Kidney (tissue), 14 donors: ENCODE results near the gene NREP. TPM values are rescaled to one million over a fixed set of nuclear protein-coding genes. Genes with fewer than 3 reads are reported as not detected.

Source experiments
- DNase-seq, 5 donors: peaks; one replicate each; pipeline ENCODE4 v3.0.0-alpha.2; 2013 to 2020
- FAIRE-seq: peaks from 2 replicates; lab custom pipeline; 2012; peaks lifted over from hg19 to GRCh38; lab: Jason Lieb, UNC
- H3K27ac ChIP-seq, 2 donors: one replicate each; pipeline ENCODE4 v1.7.0; 2013; ENCODE audit warnings: low read depth in 2 of 2, low read length in 2 of 2, inconsistent platforms in 1 of 2
- H3K27me3 ChIP-seq: one replicate; pipeline ENCODE4 v1.7.1; 2013; ENCODE audit warnings: low read length, inconsistent platforms; ENCODE audit not compliant: control insufficient read depth, insufficient read depth
- H3K36me3 ChIP-seq, 3 donors: one replicate each; pipeline versions ENCODE4 v1.7.0 to v1.7.1; 2013; ENCODE audit warnings: low read length in 3 of 3, control low read depth in 1 of 3, inconsistent platforms in 1 of 3; ENCODE audit not compliant: insufficient read depth in 3 of 3, control insufficient read depth in 2 of 3
- H3K4me1 ChIP-seq, 3 donors: one replicate each; pipeline versions ENCODE4 v1.7.0 to v1.7.1; 2013; ENCODE audit warnings: low read length in 3 of 3, inconsistent platforms in 1 of 3, low read depth in 1 of 3; ENCODE audit not compliant: control insufficient read depth in 2 of 3, insufficient read depth in 2 of 3
- H3K4me3 ChIP-seq, 3 donors: one replicate each; pipeline versions ENCODE4 v1.7.0 to v1.8.1; 2013; ENCODE audit warnings: low read length in 3 of 3, control low read depth in 1 of 3, inconsistent platforms in 1 of 3
- H3K9ac ChIP-seq, 3 donors: one replicate each; pipeline versions ENCODE4 v1.7.0 to v1.7.1; 2013; ENCODE audit warnings: low read length in 3 of 3, control low read depth in 1 of 3, inconsistent platforms in 1 of 3
- H3K9me3 ChIP-seq, 3 donors: one replicate each; pipeline versions ENCODE4 v1.7.0 to v1.7.1; 2013; ENCODE audit warnings: low read length in 3 of 3, control low read depth in 1 of 3, inconsistent platforms in 1 of 3; ENCODE audit not compliant: control insufficient read depth in 2 of 3, insufficient read depth in 1 of 3
- intact Hi-C: fragments of 100-400 bp; cut with DNase I; formaldehyde crosslinking; loops from one replicate; pipeline ENCODE4 v1.11.1; 2022
- polyA plus RNA-seq: library from polyadenylated mRNA; stranded (reverse); fragments of 350-450 nt; fragmentation: Illumina TruSeq; extraction: RNeasy Lipid Tissue Mini Kit (QIAGEN cat#74804); gene quantifications from one replicate; pipeline ENCODE4 v1.2.3, GENCODE V29; 2014; ENCODE audit warnings: low read depth, low replicate concordance; ENCODE audit not compliant: insufficient read depth
- total RNA-seq: library from RNA; stranded (reverse); fragmentation: NEBNext Ultra II Directional; extraction: Animal tissue kit (Norgen Biotek cat#: 25700); gene quantifications from one replicate; pipeline ENCODE4 v1.2.1, GENCODE V29; 2021
- TF ChIP-seq, protein P1 (sequence below): IDR thresholded peaks from 3 replicates; pipeline ENCODE4 v1.5.1; 2012; ENCODE audit warnings: mild to moderate bottlenecking, moderate library complexity, borderline replicate concordance; ENCODE audit not compliant: insufficient read depth; ENCODE audit errors: extremely low read depth
- donor health status: control.
- donor health status: control.
- donor health status: control.
- donor health status: control.
- donor health status: control.
- donor health status: DM: yes; HTN: yes; CAD: no.
- donor health status: Normal renal cell carcinoma (clear cell type).

Gene NREP
- total and polyA plus RNA-seq, 2 donors from 2014 or later: 20.9 to 37.0 TPM

GRCh38 chr5:111694133-111694532 is 62.9 kb downstream of the NREP start:
- no peaks in the 10 kb centered on the region for H3K9me3 ChIP-seq
- intact Hi-C loops: no loop called here
- H3K4me1 ChIP-seq: peaks cover 0 to 7% (median 5%) of the 10 kb centered on the region in 3 donors
- no peak for DNase-seq
- H3K4me3 ChIP-seq: no peak overlapping the region
- no peak overlapping the region for H3K9ac ChIP-seq
- FAIRE-seq: peak; percentile 11
- H3K36me3 ChIP-seq: no peaks in the 10 kb centered on the region
- H3K27me3 ChIP-seq: no peaks in the 10 kb centered on the region
- H3K27ac ChIP-seq: no peak overlapping the region
- TF ChIP-seq, protein P1, sequence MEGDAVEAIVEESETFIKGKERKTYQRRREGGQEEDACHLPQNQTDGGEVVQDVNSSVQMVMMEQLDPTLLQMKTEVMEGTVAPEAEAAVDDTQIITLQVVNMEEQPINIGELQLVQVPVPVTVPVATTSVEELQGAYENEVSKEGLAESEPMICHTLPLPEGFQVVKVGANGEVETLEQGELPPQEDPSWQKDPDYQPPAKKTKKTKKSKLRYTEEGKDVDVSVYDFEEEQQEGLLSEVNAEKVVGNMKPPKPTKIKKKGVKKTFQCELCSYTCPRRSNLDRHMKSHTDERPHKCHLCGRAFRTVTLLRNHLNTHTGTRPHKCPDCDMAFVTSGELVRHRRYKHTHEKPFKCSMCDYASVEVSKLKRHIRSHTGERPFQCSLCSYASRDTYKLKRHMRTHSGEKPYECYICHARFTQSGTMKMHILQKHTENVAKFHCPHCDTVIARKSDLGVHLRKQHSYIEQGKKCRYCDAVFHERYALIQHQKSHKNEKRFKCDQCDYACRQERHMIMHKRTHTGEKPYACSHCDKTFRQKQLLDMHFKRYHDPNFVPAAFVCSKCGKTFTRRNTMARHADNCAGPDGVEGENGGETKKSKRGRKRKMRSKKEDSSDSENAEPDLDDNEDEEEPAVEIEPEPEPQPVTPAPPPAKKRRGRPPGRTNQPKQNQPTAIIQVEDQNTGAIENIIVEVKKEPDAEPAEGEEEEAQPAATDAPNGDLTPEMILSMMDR: no peak

DNA sequence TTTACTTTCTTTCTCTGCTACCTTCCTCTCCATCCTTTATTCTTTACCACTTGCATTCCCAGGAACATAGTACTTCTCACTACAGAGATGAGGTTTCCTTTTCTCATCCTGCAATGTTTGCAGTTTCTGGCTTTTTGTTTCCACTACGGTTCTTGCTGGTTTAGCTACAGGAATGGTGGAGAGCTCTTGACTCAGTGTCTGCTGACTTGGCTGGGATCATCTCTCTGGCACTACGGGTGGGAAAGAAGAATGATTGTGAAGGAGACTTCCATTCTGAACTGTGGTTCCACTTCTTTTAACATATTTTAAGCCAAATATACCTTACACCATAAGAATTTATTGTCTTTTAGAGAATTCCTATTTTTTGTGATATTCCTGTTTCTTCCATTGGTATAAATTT is 65.1 kb downstream of the NREP start:
- FAIRE-seq: no peak
- no peak for DNase-seq
- intact Hi-C loops: no loop called here

GRCh38 chr5:111691508-111691907 is 65.5 kb downstream of the NREP start:
- Histone ChIP-seq H3K9ac (no peak overlapping the region), H3K4me3 (no peak overlapping the region), H3K27ac (no peak overlapping the region), H3K36me3 (no peaks in the 10 kb centered on the region), H3K4me1 (peaks cover 0 to 7% (median 5%) of the 10 kb centered on the region in 3 donors), H3K9me3 (no peaks in the 10 kb centered on the region), H3K27me3 (no peaks in the 10 kb centered on the region)
- FAIRE-seq (no peak), DNase-seq (no peak)
- TF ChIP-seq, protein P1: no peak
- intact Hi-C loops: no loop called here

More for the DNA sequence above, 65.1 kb downstream of the NREP start:
- H3K9ac ChIP-seq: no peak overlapping the region
- H3K4me3 ChIP-seq: no peak overlapping the region
- no peaks in the 10 kb centered on the region for H3K9me3 ChIP-seq
- no peaks in the 10 kb centered on the region for H3K27me3 ChIP-seq
- no peaks in the 10 kb centered on the region for H3K36me3 ChIP-seq
- TF ChIP-seq, protein P1: no peak
- no peak overlapping the region for H3K27ac ChIP-seq
- H3K4me1 ChIP-seq: peaks cover 0 to 7% (median 5%) of the 10 kb centered on the region in 3 donors
